SJCRH30 (cell line): Measurements from ENCODE around the gene UBE2E2. TPM values are rescaled to one million over a fixed set of nuclear protein-coding genes. Genes with fewer than 3 reads are reported as not detected.
A peak's percentile ranks its signal among the peaks of the same experiment; 100 is the strongest.

Source experiments
- DNase-seq, 2 experiments: peaks; one replicate each; pipeline ENCODE4 v3.0.0-alpha.2; 2015 to 2020
- H3K27ac ChIP-seq: fragments of 250-450 bp; sonication (Bioruptor Pico); 2 replicates; pipeline ENCODE4 v1.5.1; 2020; ENCODE audit warnings: mild to moderate bottlenecking, moderate library complexity
- H3K27me3 ChIP-seq: fragments of 250-450 bp; sonication (Bioruptor Pico); 2 replicates; pipeline ENCODE4 v1.5.1; 2020; ENCODE audit warnings: mild to moderate bottlenecking, moderate library complexity
- H3K36me3 ChIP-seq: fragments of 250-450 bp; sonication (Bioruptor Pico); 2 replicates; pipeline ENCODE4 v1.5.1; 2020; ENCODE audit warnings: mild to moderate bottlenecking, moderate library complexity
- H3K4me1 ChIP-seq: fragments of 250-450 bp; sonication (Bioruptor Pico); 2 replicates; pipeline ENCODE4 v1.5.1; 2020; ENCODE audit warnings: mild to moderate bottlenecking, moderate library complexity
- H3K4me3 ChIP-seq: fragments of 250-450 bp; sonication (Bioruptor Pico); 2 replicates; pipeline ENCODE4 v1.5.1; 2020; ENCODE audit warnings: mild to moderate bottlenecking, moderate library complexity
- H3K9me3 ChIP-seq: fragments of 250-450 bp; sonication (Bioruptor Pico); replicated peaks from 2 replicates; pipeline ENCODE4 v1.5.1; 2020; ENCODE audit warnings: mild to moderate bottlenecking, moderate library complexity
- total RNA-seq: library from RNA; depleted of rRNA; stranded (reverse); fragments of >200 nt; shearing (Covaris generic); gene quantifications from 2 replicates; pipeline ENCODE4 v1.2.3, GENCODE V29; 2014

The UBE2E2 gene
- total RNA-seq, 1 experiment from 2014 or later: 96.3 TPM

DNA sequence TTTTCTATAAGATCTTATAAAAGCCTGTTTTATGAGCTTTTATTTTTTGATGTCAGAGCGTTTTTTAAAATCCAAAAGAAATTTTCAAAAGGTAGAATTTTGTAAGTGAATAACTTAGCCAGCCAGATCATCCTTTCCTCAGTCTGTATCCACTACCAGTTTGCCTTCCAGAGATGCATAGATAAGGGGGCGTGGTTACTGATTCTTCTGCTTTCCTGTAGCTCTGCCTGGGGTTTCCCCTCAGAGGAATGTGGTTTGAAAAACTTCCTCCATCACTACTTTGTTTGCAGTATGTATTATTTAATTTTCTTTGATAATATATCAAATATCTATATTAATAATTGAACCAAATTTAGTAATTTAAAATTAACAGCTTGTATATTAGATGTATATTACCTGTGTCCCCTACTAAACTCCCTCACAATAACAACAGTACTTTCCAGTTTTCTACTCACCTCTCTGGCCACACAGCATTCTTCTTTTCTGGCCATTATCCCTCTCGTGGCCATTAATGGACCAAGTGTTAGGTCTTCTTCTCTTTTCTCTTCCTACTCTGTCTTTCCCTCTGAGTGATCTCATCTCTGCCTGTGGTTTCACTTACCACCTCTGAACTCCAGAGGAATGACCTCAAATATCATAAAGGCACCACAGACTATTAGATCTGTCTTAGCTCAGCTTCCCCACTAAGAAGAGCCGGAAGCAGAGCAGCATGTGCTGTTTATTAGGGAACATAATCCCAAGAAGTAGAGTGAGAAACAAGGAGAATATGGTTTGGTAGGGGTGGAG, 239.7 kb downstream of the UBE2E2 start:
- Histone ChIP-seq H3K4me3 (no peak overlapping the region), H3K4me1 (peaks cover 18% of the 10 kb centered on the region), H3K27me3 (no peaks in the 10 kb centered on the region), H3K27ac (no peak overlapping the region), H3K36me3 (no peaks in the 10 kb centered on the region), H3K9me3 (no peaks in the 10 kb centered on the region)
- DNase-seq: peak; percentile 47 to 76

DNA sequence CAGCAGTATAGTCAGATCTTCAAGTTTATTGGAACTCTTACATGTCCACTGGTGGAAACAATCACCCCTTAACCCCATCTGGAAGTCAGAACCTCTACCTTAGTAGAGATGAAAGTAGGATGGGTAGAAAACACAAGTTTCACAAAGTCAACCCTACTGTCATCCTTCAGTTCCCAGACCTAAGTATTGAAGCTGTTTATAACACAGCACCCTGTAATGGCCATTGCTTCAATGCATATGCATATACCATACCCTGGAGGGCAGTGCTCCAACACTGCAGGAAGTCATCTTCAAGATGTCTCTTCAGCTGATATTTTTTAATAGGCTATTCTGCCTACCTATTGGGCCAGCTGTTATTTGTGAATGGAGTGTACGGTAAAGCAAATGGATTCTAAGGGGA, 241.3 kb downstream of the UBE2E2 start:
- H3K9me3 ChIP-seq: no peaks in the 10 kb centered on the region
- DNase-seq: no peak
- no peak overlapping the region for H3K4me3 ChIP-seq
- H3K4me1 ChIP-seq: peaks cover 18% of the 10 kb centered on the region
- H3K27me3 ChIP-seq: no peaks in the 10 kb centered on the region
- H3K27ac ChIP-seq: no peak overlapping the region
- H3K36me3 ChIP-seq: no peaks in the 10 kb centered on the region

DNA sequence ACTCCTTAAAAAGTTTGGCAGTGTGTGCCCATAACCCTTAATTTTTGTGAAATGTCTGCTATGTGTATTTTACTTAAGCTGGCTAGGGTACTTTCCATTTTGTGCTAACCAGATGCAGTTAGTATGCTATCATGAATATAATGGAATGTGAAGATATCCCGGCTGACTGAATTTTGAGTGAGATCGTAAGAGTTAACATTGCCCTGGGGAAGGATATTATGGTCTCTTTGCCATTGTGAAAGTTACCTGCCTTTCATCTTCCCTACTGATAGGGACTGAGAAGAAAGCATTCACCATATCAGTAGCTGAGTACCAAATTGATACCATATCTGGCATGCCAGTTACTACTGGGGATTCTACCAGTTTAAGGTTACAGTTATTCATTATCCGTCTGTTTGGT, 243.2 kb downstream of the UBE2E2 start:
- Histone ChIP-seq H3K27ac (no peak overlapping the region), H3K9me3 (no peaks in the 10 kb centered on the region), H3K36me3 (no peaks in the 10 kb centered on the region), H3K4me3 (no peak overlapping the region), H3K27me3 (no peaks in the 10 kb centered on the region), H3K4me1 (peaks cover 18% of the 10 kb centered on the region)
- no peak for DNase-seq

DNA sequence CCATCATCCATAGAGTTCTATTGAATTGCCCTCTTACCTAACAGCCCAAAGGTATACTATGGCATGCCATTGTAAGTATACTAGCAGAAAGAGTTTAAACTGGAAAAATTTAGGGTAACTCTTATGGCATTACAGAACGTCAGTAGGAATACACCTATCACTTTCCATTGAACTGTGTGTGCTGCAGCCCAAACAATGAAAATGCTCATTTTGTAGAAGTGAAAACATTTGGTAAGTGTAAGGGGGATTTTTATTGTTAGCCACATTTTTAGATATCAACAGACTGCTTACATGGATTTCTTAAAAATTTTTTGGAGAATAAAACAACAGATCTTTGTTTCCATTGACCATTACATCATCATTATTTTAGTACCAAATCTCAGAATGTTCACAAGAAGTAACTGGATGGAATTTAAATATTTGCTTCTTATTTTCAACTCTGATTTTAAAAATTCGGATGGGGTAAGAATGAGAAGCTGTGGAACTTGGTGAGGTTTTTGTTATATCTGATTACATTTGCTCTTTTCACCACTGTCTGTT, 245.9 kb downstream of the UBE2E2 start:
- no peaks in the 10 kb centered on the region for H3K27me3 ChIP-seq
- no peak overlapping the region for H3K4me3 ChIP-seq
- H3K4me1 ChIP-seq: peaks cover 3% of the 10 kb centered on the region; the same call in 1 of the 2 replicates
- no peaks in the 10 kb centered on the region for H3K9me3 ChIP-seq
- H3K36me3 ChIP-seq: no peaks in the 10 kb centered on the region
- no peak overlapping the region for H3K27ac ChIP-seq
- no peak for DNase-seq

- Histone ChIP-seq H3K4me1 (no peaks in the 10 kb centered on the region), H3K27ac (no peak overlapping the region), H3K27me3 (no peaks in the 10 kb centered on the region), H3K4me3 (no peak overlapping the region), H3K9me3 (no peaks in the 10 kb centered on the region), H3K36me3 (no peaks in the 10 kb centered on the region)
- no peak for DNase-seq
Observed at GRCh38 chr3:23450051-23450450, 246.9 kb downstream of the UBE2E2 start.

- DNase-seq: no peak
- no peak overlapping the region for H3K27ac ChIP-seq
- no peaks in the 10 kb centered on the region for H3K9me3 ChIP-seq
- H3K4me1 ChIP-seq: no peaks in the 10 kb centered on the region
- H3K4me3 ChIP-seq: no peak overlapping the region
- no peaks in the 10 kb centered on the region for H3K36me3 ChIP-seq
- no peaks in the 10 kb centered on the region for H3K27me3 ChIP-seq
Observed at GRCh38 chr3:23450806-23451205, 247.7 kb downstream of the UBE2E2 start.

DNA sequence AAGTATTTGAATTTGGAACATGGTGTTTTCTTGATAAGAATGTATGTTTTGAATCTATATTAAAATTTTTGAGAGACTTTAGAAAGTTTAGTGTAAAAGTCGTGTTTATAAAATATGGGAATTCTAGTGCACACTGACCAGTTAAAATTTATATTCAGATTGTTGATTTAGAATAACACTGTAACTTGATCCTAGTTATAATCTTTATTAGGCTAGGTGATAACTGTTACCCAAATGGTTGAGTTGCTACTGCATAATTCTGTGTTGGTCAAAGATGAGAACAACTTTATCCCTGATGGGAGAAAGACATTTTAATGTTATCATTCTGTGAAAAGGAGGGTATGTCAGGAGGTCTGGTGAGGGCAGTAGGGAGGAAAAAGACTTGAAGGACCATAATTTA, 249.3 kb downstream of the UBE2E2 start:
- Histone ChIP-seq H3K27ac (no peak overlapping the region), H3K4me1 (no peaks in the 10 kb centered on the region), H3K9me3 (no peaks in the 10 kb centered on the region), H3K27me3 (no peaks in the 10 kb centered on the region), H3K36me3 (no peaks in the 10 kb centered on the region), H3K4me3 (no peak overlapping the region)
- no peak for DNase-seq

GRCh38 chr3:23455084-23455483, 252.0 kb downstream of the UBE2E2 start:
- Histone ChIP-seq H3K27ac (no peak overlapping the region), H3K36me3 (no peaks in the 10 kb centered on the region), H3K4me1 (no peaks in the 10 kb centered on the region), H3K9me3 (no peaks in the 10 kb centered on the region; the same call in 1 of the 2 replicates), H3K27me3 (no peaks in the 10 kb centered on the region), H3K4me3 (no peak overlapping the region)
- no peak for DNase-seq

- Histone ChIP-seq H3K27ac (no peak overlapping the region), H3K36me3 (no peaks in the 10 kb centered on the region), H3K27me3 (no peaks in the 10 kb centered on the region), H3K4me1 (no peaks in the 10 kb centered on the region), H3K4me3 (no peak overlapping the region), H3K9me3 (no peaks in the 10 kb centered on the region; the same call in 1 of the 2 replicates)
- no peak for DNase-seq
Observed at GRCh38 chr3:23455775-23456174, 252.6 kb downstream of the UBE2E2 start.

GRCh38 chr3:23457697-23458096, 254.6 kb downstream of the UBE2E2 start:
- Histone ChIP-seq H3K27me3 (no peaks in the 10 kb centered on the region), H3K4me3 (no peak overlapping the region), H3K27ac (no peak overlapping the region), H3K9me3 (no peaks in the 10 kb centered on the region; the same call in 1 of the 2 replicates), H3K36me3 (no peaks in the 10 kb centered on the region), H3K4me1 (no peaks in the 10 kb centered on the region)
- DNase-seq: no peak

DNA sequence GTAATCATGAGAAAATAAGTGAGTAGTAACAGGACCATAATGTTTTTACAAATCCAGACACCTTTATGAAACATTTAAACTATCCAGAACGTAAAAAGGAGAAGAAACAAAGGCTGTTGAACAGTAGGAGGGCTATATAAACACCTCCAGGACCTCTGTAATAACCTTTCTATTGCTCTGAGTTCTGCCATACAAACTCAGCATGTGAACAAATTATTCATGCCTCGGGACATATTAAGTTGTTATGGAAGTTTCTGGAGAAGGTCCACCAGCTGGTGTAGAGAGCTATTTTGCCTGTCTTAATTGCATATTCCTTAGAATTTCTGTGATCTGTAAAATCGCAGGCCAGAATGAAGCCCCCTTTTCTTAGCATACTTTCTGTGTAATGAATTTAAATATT, 256.3 kb downstream of the UBE2E2 start:
- no peaks in the 10 kb centered on the region for H3K27me3 ChIP-seq
- no peak for DNase-seq
- no peak overlapping the region for H3K27ac ChIP-seq
- H3K4me1 ChIP-seq: no peaks in the 10 kb centered on the region
- H3K9me3 ChIP-seq: no peaks in the 10 kb centered on the region; the same call in 1 of the 2 replicates
- H3K36me3 ChIP-seq: no peaks in the 10 kb centered on the region
- no peak overlapping the region for H3K4me3 ChIP-seq

DNA sequence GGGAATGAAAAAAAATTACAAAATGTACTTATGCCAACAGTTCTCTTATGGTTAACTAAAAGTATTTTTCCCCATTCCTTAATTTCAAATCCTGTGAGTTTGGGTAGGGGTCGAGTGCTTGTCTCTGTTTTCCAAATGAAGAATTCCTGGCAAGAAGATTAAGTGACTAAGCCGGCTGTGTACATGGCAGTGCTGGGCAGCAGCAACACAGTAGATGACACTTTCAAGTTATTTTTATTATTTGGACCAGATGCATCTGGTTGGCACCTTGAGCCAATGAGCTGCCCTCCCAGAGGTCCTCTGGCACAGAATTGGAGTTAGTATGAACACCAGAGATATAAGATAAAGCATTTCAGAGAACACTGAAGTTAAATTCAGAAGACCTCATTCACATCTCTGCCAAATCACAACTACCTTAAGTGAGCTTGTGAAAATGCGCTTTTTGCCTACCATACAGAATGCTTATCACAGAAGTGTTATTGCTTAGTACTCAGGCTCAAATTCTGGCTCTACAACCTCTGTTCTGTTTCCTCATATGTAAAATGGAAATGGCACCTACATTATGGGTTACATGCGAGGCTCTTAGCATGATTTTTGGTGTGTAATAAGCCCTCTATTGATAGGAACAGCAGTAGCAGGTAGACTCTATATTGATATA, 256.9 kb downstream of the UBE2E2 start:
- Histone ChIP-seq H3K27me3 (no peaks in the 10 kb centered on the region), H3K4me3 (no peak overlapping the region), H3K27ac (no peak overlapping the region), H3K4me1 (no peaks in the 10 kb centered on the region), H3K36me3 (no peaks in the 10 kb centered on the region), H3K9me3 (no peaks in the 10 kb centered on the region; the same call in 1 of the 2 replicates)
- DNase-seq: no peak

DNA sequence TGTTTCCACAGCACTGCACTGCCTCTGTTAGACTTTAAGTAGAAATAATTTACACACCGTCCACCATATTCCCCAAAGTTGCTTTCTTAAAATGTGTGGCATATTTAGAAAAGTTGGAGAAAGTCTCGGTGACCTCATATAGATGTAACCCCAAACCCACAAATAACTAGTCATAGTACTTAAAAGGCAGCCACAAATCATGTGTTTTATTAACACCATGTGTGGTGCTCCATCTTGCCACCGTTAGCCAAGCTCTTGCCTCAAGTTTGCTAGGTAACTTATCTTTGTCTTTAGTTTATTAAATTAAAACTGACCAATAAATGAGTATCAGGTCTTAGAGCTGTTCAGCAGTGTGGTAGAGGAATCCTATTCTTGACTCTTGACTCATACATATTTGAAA, 257.9 kb downstream of the UBE2E2 start:
- no peak for DNase-seq
- H3K4me1 ChIP-seq: no peaks in the 10 kb centered on the region
- no peaks in the 10 kb centered on the region; the same call in 1 of the 2 replicates for H3K9me3 ChIP-seq

DNA sequence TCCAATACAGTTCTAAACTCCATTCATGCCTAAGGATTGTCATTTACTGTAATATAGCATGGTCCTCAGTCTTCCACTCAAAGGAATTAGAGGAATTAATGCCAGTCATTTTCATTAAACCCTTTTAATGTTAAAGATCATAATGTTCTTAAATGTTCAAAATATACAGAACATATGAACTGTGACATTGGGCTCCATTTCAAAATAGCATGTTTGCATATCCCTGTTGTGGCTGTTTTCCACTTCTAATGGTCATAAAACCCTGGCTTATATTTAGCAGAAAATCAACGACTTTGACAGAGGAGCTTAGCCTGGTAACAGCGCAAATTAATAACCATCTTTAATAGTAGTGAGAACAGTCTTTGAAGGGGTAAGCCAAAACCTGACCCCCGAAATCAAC, 260.7 kb downstream of the UBE2E2 start:
- Histone ChIP-seq H3K4me1 (no peaks in the 10 kb centered on the region), H3K4me3 (no peak overlapping the region), H3K36me3 (no peaks in the 10 kb centered on the region), H3K9me3 (no peaks in the 10 kb centered on the region), H3K27me3 (no peaks in the 10 kb centered on the region), H3K27ac (no peak overlapping the region)
- no peak for DNase-seq

More for the DNA sequence above, 257.9 kb downstream of the UBE2E2 start:
- H3K27me3 ChIP-seq: no peaks in the 10 kb centered on the region
- H3K4me3 ChIP-seq: no peak overlapping the region
- H3K36me3 ChIP-seq: no peaks in the 10 kb centered on the region
- no peak overlapping the region for H3K27ac ChIP-seq

- Histone ChIP-seq H3K4me3 (no peak overlapping the region), H3K27ac (no peak overlapping the region), H3K27me3 (no peaks in the 10 kb centered on the region), H3K36me3 (no peaks in the 10 kb centered on the region), H3K9me3 (no peaks in the 10 kb centered on the region), H3K4me1 (no peaks in the 10 kb centered on the region)
- DNase-seq: no peak
Observed at GRCh38 chr3:23465569-23465968, 262.4 kb downstream of the UBE2E2 start.
